ENCODE results near the gene FGFR4.

FGFR4 gene

GRCh38 chr5:177131019-177131320 is 44.3 kb downstream of the FGFR4 start:
- DNase-seq (ENCODE audit: low read depth in 1 of 2, low spot score in 1 of 2), result no peak

GRCh38 chr5:177131352-177132135 is 44.8 kb downstream of the FGFR4 start:
- no peak for DNase-seq (ENCODE audit: low read depth in 1 of 2, low spot score in 1 of 2)

GRCh38 chr5:177132136-177133095 is 45.7 kb downstream of the FGFR4 start:
- no peak for DNase-seq (ENCODE audit: low read depth in 1 of 2, low spot score in 1 of 2)

GRCh38 chr5:177133096-177133852 is 46.6 kb downstream of the FGFR4 start, which contains the start of gene NSD1:
NSD1 (plus strand) TSS chr5:177133773; CDS start chr5:177135104, 1,331 bp downstream.
- DNase-seq (ENCODE audit: low read depth in 1 of 2, low spot score in 1 of 2), result peak; percentile 78 to 84

GRCh38 chr5:177133853-177134696 is 47.4 kb downstream of the FGFR4 start:
- DNase-seq (ENCODE audit: low read depth in 1 of 2, low spot score in 1 of 2), result peak in 1 of 2 donors; percentile 41

- no peak for DNase-seq (ENCODE audit: low read depth in 1 of 2, low spot score in 1 of 2)
Observed at GRCh38 chr5:177134697-177135225, 48.0 kb downstream of the FGFR4 start.

GRCh38 chr5:177140312-177140711 is 53.6 kb downstream of the FGFR4 start:
- DNase-seq (ENCODE audit: low read depth in 1 of 2, low spot score in 1 of 2), result no peak

GRCh38 chr5:177141496-177141895 is 54.8 kb downstream of the FGFR4 start:
- no peak for DNase-seq (ENCODE audit: low read depth in 1 of 2, low spot score in 1 of 2)

GRCh38 chr5:177142098-177142611 is 55.4 kb downstream of the FGFR4 start:
- DNase-seq (ENCODE audit: low read depth in 1 of 2, low spot score in 1 of 2), result no peak

GRCh38 chr5:177142778-177143177 is 56.1 kb downstream of the FGFR4 start:
- DNase-seq (ENCODE audit: low read depth in 1 of 2, low spot score in 1 of 2), result no peak

GRCh38 chr5:177146891-177147638 is 60.4 kb downstream of the FGFR4 start:
- no peak for DNase-seq (ENCODE audit: low read depth in 1 of 2, low spot score in 1 of 2)
